HG02981 (cell line): Measurements from ENCODE around the gene SSTR4.
"Not testable (repeated sequence)": the region's sequence is repeated elsewhere in the genome, so short reads cannot be mapped to it uniquely, and the experiment has no call there.

ENCODE experiments used
- ATAC-seq: cut with Tn5 transposase; IDR thresholded peaks from one replicate; pipeline ENCODE4 v1.9.1; 2021; ENCODE audit warnings: mild to moderate bottlenecking, moderate library complexity; ENCODE audit not compliant: unreplicated experiment

The SSTR4 gene

DNA sequence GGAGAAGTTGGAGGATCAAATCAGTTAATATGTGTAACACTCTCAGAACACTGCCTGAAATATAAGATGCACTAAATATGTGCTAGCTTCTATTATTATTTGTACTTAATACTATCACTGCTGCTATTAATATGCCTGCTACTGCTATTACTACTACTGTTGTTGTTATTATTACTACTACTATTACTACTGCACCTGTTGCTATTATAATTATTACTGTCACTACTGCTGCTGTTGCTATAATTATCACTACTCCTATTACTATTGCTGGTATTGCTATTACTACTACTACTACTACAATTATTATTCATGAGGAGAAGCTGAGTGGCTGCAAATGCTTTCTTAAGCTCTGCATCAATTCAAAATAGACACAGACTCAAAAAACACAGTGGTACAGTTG lies 16.7 kb upstream of the SSTR4 start:
- no peak for ATAC-seq

GRCh38 chr20:23018941-23019340 lies 16.2 kb upstream of the SSTR4 start:
- no peak for ATAC-seq

DNA sequence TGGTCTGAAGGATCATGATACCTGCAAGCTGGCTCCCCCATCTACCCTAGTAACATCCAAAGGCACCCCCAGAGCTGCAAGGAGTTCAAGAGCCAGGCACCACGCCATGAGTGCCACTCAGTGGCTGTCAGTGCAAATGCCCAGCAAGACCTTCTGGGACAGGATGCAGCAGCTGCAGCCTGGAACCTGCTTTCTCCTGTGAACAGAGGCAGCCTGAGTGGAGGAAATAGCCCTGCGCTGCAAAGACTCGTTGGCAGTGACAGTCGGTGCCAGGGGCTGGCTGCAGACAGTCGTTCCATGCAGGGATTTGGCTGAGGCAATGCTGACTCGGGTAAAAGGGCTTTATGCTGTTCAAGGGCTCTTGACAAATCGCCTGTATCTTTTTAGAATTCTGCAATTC lies 15.7 kb upstream of the SSTR4 start:
- no peak for ATAC-seq

DNA sequence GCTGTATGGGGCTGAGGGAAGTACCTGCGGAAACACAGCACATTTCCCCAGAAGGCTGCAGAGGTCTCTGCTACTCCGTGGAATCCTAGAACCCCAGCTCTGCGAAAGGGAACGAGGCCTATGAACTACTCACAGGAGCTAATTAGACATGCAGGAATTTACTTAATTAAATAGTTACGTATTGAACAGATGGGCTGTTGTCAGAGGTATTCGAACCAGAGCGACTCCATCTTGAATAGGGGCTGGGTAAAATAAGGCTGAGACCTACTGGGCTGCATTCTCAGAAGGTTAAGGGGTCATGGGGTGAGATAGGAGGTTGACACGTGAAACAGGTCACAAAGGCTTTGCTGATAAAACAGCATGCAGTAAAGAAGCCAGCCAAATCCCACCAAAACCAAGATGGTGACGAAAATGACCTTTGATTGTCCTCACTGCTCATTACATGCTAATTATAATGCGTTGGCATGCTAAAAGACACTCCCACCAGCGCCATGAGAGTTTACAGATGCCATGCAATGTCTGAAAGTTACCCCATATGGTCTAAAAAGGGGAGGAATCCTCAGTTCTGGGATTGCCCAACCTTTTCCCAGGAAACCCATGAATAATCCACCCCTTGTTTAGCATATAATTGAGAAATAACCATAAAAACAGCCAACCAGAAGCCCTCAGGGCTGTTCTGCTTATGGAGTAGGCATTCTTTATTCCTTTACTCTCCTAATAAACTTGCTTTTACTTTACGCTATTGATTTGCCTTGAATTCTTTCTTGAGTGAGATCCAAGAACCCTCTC lies 14.7 kb upstream of the SSTR4 start:
- no peak for ATAC-seq

GRCh38 chr20:23021541-23021940 lies 13.6 kb upstream of the SSTR4 start:
- no peak for ATAC-seq

- ATAC-seq: no peak
Measured at GRCh38 chr20:23021951-23022350, 13.2 kb upstream of the SSTR4 start.

DNA sequence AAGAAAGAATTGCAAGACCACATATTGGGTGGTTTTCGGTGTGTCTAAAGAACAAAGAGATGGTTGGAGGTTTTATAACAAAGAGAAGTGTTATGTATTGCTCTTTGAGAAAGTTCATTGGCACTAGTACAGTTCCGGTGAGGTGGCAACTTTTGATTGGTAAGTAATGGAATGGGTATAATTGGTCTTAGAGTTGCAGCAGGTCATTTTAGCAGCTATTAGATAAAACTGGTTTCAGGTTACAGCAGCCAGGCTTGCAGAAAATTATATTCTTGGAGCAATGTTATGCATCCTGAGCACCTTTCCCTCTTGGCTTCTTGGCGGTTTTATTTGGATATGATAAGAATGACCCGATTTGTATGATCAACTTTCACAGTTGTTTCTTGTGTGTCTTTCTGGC lies 12.3 kb upstream of the SSTR4 start:
- ATAC-seq: no peak

DNA sequence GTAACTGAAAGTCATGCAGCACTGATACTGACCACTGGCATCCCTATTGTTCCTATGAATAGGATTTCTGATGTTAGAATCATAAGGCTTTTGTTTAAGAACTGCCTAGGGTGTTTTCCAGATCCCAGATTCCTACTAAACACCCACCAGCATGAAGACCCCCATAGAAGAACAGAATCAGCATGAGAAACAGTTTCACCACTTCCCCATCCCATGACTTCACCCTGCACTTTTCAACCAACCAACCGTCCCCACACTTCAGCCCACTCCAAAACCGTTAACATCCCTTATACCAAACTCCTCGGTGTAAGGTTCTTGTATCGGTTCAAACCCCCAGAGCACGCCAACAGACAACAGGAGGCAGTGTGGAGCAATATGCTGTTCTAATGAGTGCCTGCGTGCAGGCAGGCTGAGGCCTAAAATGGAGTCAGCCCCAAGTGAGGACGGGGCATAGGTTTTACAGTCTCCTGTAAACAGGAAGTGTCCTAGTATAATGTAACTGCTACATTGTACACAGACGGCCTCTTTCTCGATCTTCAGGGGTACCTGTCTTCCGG lies 11.4 kb upstream of the SSTR4 start:
- ATAC-seq: no peak

- ATAC-seq: no peak
Measured at GRCh38 chr20:23024701-23025100, 10.4 kb upstream of the SSTR4 start.

- ATAC-seq: not testable (repeated sequence)
Measured at GRCh38 chr20:23025503-23025902, 9.6 kb upstream of the SSTR4 start.

- ATAC-seq: no peak
Measured at GRCh38 chr20:23027721-23028120, 7.4 kb upstream of the SSTR4 start.

GRCh38 chr20:23028392-23028791 lies 6.7 kb upstream of the SSTR4 start:
- no peak for ATAC-seq

DNA sequence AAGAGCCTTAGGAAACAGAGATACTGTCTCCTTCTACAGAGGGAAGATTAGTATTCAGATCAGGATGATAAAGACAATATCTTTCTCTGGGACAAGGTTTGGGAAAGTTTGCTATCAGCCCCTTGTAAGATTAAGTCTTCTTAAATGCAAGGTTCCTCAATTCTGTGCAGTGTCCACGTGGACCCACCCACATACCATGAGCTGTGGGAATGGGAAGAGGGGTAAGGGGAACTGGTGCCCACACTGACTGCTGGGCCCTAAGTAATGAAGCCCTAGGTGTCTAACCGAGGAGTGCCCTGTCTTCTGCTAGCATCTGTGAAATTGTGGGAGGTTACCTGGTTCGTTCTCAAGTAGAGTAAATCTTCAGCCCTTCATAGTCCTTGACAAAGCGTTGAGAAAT lies 5.8 kb upstream of the SSTR4 start:
- no peak for ATAC-seq

DNA sequence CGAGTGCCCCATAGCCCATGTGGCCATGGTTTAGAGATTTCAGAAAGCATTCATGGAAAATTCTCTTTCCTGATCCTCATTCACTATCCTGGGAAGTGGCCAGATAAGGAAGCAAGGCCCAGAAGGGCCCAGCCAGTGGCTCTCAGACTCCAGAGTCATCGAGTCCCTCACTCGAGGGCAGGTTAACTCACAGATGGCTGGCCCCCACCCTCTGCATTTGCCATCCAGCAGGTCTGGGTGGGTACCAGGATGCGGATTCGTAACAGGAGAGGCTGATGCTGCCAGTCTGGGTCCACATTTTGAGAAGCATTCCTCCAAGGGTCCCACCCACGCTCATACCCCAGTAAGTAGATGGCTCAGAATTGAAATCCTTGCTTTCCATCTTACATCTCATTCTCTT lies 3.8 kb upstream of the SSTR4 start:
- ATAC-seq: no peak

DNA sequence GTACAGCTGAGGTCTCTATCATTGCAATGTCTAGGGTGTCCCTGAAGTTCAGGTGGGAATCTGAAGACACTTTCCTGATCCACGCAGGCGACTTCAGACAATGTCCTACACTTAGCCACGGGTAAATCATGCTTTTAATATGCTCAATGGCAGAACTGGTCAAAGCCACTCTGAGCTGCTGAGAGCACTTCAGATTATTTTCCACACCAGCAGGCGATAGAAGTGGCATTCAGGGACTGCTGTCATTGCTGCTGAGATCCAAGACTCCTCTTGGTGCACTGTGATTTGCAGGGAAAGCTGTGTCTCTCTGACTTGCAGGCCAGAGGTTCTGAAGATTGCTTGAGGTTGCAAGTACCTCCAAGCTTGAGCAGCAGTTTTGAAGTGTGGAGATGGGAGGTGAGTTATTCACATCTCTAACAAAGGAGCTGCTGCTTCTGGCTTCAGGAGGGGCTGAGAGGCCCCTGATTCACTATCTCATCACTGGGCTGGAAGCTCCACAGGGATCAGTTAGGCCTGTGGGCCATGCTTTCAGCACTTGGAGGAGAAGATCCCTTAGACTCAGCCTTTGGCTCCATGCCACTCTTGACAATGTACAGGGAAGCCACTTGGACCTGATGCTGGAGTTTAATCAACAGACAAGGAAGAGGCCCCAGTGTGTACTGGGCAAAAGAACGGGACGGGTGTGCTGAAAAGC lies 2.9 kb upstream of the SSTR4 start:
- no peak for ATAC-seq

- no peak for ATAC-seq
Measured at GRCh38 chr20:23032750-23033078, 2.4 kb upstream of the SSTR4 start.

DNA sequence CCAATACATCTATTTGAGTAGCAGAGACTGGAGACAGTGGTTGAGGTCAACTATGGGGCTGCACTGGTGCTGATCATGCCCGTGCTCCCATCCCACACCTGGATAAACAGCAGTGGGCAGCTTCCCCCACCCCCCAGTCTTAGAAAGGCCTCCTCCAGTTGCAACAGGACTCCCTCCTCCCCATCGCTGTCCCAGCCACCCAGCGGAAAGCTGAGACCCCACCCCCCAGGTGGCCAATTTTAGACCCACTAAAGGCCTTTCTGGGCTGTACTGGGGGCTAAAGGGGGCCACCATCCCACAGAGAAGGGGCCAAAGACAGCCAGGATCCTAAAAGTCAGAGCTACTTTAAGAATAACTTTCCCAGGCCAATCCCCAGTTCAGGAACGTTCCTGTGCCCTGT lies 1.2 kb upstream of the SSTR4 start:
- no peak for ATAC-seq

DNA sequence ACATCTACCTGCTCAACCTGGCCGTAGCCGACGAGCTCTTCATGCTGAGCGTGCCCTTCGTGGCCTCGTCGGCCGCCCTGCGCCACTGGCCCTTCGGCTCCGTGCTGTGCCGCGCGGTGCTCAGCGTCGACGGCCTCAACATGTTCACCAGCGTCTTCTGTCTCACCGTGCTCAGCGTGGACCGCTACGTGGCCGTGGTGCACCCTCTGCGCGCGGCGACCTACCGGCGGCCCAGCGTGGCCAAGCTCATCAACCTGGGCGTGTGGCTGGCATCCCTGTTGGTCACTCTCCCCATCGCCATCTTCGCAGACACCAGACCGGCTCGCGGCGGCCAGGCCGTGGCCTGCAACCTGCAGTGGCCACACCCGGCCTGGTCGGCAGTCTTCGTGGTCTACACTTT lies 619 bp downstream of the SSTR4 start:
- ATAC-seq: no peak

DNA sequence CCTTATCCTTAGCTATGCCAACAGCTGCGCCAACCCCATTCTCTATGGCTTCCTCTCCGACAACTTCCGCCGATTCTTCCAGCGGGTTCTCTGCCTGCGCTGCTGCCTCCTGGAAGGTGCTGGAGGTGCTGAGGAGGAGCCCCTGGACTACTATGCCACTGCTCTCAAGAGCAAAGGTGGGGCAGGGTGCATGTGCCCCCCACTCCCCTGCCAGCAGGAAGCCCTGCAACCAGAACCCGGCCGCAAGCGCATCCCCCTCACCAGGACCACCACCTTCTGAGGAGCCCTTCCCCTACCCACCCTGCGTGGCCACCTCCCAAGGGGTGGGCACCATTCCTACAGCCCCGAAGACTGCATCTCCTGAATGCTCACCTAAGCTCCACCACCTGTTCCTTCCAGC lies 1.3 kb downstream of the SSTR4 start:
- ATAC-seq: no peak

GRCh38 chr20:23037017-23037481 lies 1.9 kb downstream of the SSTR4 start:
- no peak for ATAC-seq

- ATAC-seq: no peak
Measured at GRCh38 chr20:23039136-23039875, 4.2 kb downstream of the SSTR4 start.
